Nephron (organoid): Measurements from ENCODE around the gene PSORS1C2.
A peak's percentile ranks its signal among the peaks of the same experiment; 100 is the strongest.

ENCODE experiments used
- H3K27ac Mint-ChIP-seq, 3 experiments: 2 replicates each; pipeline ENCODE4 v1.8.0; 2020; ENCODE audit warnings: mixed read lengths in 3 of 3, mild to moderate bottlenecking in 2 of 3, moderate library complexity in 1 of 3
- H3K27me3 Mint-ChIP-seq: 2 replicates; pipeline ENCODE4 v1.8.0; 2021; ENCODE audit warnings: low read depth, mild to moderate bottlenecking, moderate library complexity, mixed read lengths
- H3K36me3 Mint-ChIP-seq: 2 replicates; pipeline ENCODE4 v1.8.0; 2020; ENCODE audit warnings: low read depth, mixed read lengths
- H3K4me1 Mint-ChIP-seq: 2 replicates; pipeline ENCODE4 v1.8.0; 2020; ENCODE audit warnings: mixed read lengths
- H3K4me3 Mint-ChIP-seq, 3 experiments: 2 replicates each; pipeline ENCODE4 v1.8.0; 2020; ENCODE audit warnings: mild to moderate bottlenecking in 3 of 3, mixed read lengths in 3 of 3, moderate library complexity in 2 of 3
- H3K9me3 Mint-ChIP-seq: 2 replicates; pipeline ENCODE4 v1.8.0; 2020; ENCODE audit warnings: mixed read lengths
- CTCF ChIP-seq, 3 experiments: fragments of 200-600 bp; sonication (generic); IDR thresholded peaks; one replicate each; pipeline ENCODE4 v1.5.0; 2021; ENCODE audit warnings: antibody characterized with exemption in 3 of 3; ENCODE audit not compliant: unreplicated experiment in 3 of 3

Gene PSORS1C2

DNA sequence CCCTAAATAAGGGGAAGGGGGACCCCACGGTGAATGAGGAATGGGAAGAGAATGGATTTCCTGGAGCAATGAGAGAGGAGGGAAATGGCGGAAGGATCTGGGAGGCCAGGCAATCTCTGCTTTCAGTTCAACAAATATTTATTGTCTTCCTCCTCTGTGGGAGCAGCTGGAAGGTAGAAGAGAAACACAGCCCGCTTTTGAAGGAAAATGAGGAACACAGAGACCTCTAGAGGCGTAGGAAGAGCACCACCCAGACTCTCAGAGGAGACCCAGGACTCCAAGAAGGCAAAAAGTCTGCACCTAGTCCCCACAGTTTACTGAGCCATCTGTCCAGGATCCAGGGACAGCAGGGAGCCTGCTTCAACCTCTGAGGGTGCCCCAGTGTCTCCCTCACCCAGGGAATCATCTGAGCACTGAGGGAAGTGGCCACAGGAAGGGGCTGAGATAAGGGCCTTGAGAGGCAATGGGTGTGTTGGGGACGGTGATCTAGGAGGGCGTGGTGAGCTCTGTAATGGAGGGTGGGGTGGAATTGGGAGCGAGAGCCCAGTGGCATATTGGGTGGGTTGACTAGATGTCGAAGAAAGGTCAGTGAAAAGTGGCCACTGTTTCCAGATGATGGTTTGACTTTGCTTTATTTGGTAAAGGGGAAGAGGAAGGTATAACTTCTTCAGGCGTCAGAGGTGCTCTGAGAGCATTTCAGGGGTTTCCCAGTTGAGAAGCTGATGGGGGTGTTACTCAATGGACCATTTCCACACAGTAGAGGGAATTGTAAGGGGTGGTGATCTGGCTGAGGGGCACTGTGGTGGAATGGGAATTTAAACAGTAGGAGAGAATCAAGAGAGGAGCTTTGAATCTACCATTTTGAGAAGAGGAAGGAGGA lies 23.7 kb downstream of the PSORS1C2 start:
- no peak for TF ChIP-seq CTCF (IDR thresholded peaks at IDR 0.05; ENCODE audit: unreplicated experiment in 3 of 3)
- H3K9me3 Mint-ChIP-seq: no peaks in the 10 kb centered on the region
- H3K36me3 Mint-ChIP-seq: no peaks in the 10 kb centered on the region
- peaks cover 28% of the 10 kb centered on the region for H3K27me3 Mint-ChIP-seq
- peak overlapping the region in 2 of 3 experiments; percentile 87 to 93 for H3K27ac Mint-ChIP-seq
- H3K4me1 Mint-ChIP-seq: peaks cover 46% of the 10 kb centered on the region
- no peak overlapping the region for H3K4me3 Mint-ChIP-seq

- no peaks in the 10 kb centered on the region for H3K9me3 Mint-ChIP-seq
- peak within 1 kb of the TSS in 2 of 3 experiments; percentile 87 to 93 for H3K27ac Mint-ChIP-seq
- peaks cover 35% of the 10 kb centered on the region for H3K27me3 Mint-ChIP-seq
- peaks cover 46% of the 10 kb centered on the region for H3K4me1 Mint-ChIP-seq
- no peaks in the 10 kb centered on the region for H3K36me3 Mint-ChIP-seq
- no peak for TF ChIP-seq CTCF (IDR thresholded peaks at IDR 0.05; ENCODE audit: unreplicated experiment in 3 of 3)
- H3K4me3 Mint-ChIP-seq: peak within 1 kb of the TSS in 1 of 3 experiments; percentile 36
Observed at GRCh38 chr6:31114541-31114878, 24.4 kb downstream of the PSORS1C2 start, which contains the start of gene PSORS1C1. Gene PSORS1C1, plus strand, starts transcription at chr6:31114800. Its CDS starts 14,833 bp downstream, at chr6:31129633.

DNA sequence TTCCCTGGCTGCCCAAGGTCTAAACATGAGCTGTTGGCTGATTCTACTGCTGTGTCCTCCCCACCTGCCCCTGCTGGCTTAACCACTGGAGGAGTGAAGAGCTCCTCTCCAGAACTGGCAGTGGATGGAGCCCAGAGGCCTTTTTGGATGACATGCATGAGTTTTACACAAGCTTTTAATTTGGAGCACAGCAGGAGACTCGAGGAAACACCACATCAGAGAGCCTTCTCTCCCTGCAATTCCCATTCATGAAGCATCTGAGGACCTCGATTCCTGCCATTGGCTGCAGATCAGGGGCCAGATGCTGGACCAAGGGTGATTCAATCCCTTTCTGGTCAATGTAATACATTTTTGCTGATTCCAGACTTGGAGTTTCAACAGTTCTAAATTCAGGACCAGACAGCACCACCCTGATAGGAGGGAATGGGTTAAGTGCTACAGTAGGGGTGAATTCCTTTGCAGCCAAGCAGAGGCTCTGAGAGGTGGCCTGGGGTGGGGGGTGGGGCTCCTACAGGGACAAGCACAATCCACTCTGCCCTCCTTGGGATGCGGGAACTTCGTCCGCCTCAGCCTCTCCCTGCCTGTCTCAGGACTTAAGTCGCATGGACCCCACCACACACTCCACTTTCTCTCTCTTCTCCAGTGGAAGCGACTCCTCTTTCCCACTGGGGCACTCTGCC lies 24.9 kb downstream of the PSORS1C2 start:
- Mint-ChIP-seq H3K4me1 (peaks cover 46% of the 10 kb centered on the region), H3K27me3 (peaks cover 40% of the 10 kb centered on the region), H3K4me3 (peak overlapping the region in 1 of 3 experiments; percentile 36)

GRCh38 chr6:31112478-31112877 lies 26.4 kb downstream of the PSORS1C2 start, which contains the start of gene C6orf15:
Gene C6orf15, minus strand, starts transcription at chr6:31112575. Its CDS starts 20 bp downstream, at chr6:31112555.
- Mint-ChIP-seq H3K27me3 (peaks cover 51% of the 10 kb centered on the region), H3K4me1 (peaks cover 46% of the 10 kb centered on the region), H3K4me3 (no peak within 1 kb of the TSS), H3K9me3 (no peaks in the 10 kb centered on the region), H3K36me3 (no peaks in the 10 kb centered on the region), H3K27ac (peak within 1 kb of the TSS in 2 of 3 experiments; percentile 87 to 93)
- no peak for TF ChIP-seq CTCF (IDR thresholded peaks at IDR 0.05; ENCODE audit: unreplicated experiment in 3 of 3)

More for the DNA sequence above, 24.9 kb downstream of the PSORS1C2 start:
- Mint-ChIP-seq H3K27ac (peak overlapping the region in 2 of 3 experiments; percentile 87 to 93), H3K9me3 (no peaks in the 10 kb centered on the region), H3K36me3 (no peaks in the 10 kb centered on the region)
- TF ChIP-seq CTCF (IDR thresholded peaks at IDR 0.05; ENCODE audit: unreplicated experiment in 3 of 3): no peak

- peaks cover 39% of the 10 kb centered on the region for H3K4me1 Mint-ChIP-seq
- H3K9me3 Mint-ChIP-seq: no peaks in the 10 kb centered on the region
- H3K4me3 Mint-ChIP-seq: no peak overlapping the region
- no peak for TF ChIP-seq CTCF (IDR thresholded peaks at IDR 0.05; ENCODE audit: unreplicated experiment in 3 of 3)
- no peak overlapping the region for H3K27ac Mint-ChIP-seq
- H3K36me3 Mint-ChIP-seq: no peaks in the 10 kb centered on the region
- H3K27me3 Mint-ChIP-seq: peaks cover 56% of the 10 kb centered on the region
Observed at GRCh38 chr6:31111712-31112111, 27.2 kb downstream of the PSORS1C2 start.
